CD14-positive monocyte (primary cell): ENCODE results near the gene BMERB1. TPM values are rescaled to one million over a fixed set of nuclear protein-coding genes. Genes with fewer than 3 reads are reported as not detected.

Experiments
- DNase-seq, 3 donors: peaks; one replicate each; pipeline ENCODE4 v3.0.0-alpha.2; 2011 to 2022
- H2AFZ ChIP-seq: 2 replicates; pipeline ENCODE4 v1.6.0; 2012; ENCODE audit warnings: mild to moderate bottlenecking, low read depth, low read length, inconsistent platforms; ENCODE audit not compliant: insufficient read depth, poor library complexity, severe bottlenecking
- H3K27ac ChIP-seq, 2 donors: 1 replicate in 1 of 2; 2 replicates in 1 of 2; pipeline ENCODE4 v1.5.1; 2012 to 2013; ENCODE audit warnings: low read length in 2 of 2, control low read depth in 1 of 2, inconsistent platforms in 1 of 2, low read depth in 1 of 2, mild to moderate bottlenecking in 1 of 2
- H3K27me3 ChIP-seq, 2 donors: one replicate each; pipeline versions ENCODE4 v1.6.0 to v1.6.1; 2011 to 2013; ENCODE audit warnings: low read length in 2 of 2; ENCODE audit not compliant: control insufficient read depth in 2 of 2, insufficient read depth in 2 of 2
- H3K36me3 ChIP-seq, 2 donors: replicated peaks in 1 of 2; 1 replicate in 1 of 2; 2 replicates in 1 of 2; pipeline versions ENCODE4 v1.5.1 to v1.6.1; 2012 to 2013; ENCODE audit warnings: low read length in 2 of 2, control low read depth in 1 of 2, inconsistent platforms in 1 of 2, mild to moderate bottlenecking in 1 of 2; ENCODE audit not compliant: insufficient read depth in 2 of 2, control insufficient read depth in 1 of 2
- H3K4me1 ChIP-seq, 2 donors: 1 replicate in 1 of 2; 2 replicates in 1 of 2; pipeline versions ENCODE4 v1.5.1 to v1.6.1; 2012 to 2013; ENCODE audit warnings: low read length in 2 of 2, control low read depth in 1 of 2, inconsistent platforms in 1 of 2, mild to moderate bottlenecking in 1 of 2, moderate library complexity in 1 of 2; ENCODE audit not compliant: insufficient read depth in 2 of 2, control insufficient read depth in 1 of 2
- H3K4me2 ChIP-seq: replicated peaks from 2 replicates; pipeline ENCODE3; 2012; ENCODE audit warnings: low read length, moderate library complexity, mild to moderate bottlenecking; ENCODE audit not compliant: poor library complexity, severe bottlenecking; ENCODE audit errors: extremely low read depth
- H3K4me3 ChIP-seq, 3 experiments: fragments of 200-600 bp in 1 of 3; sonication (generic) in 1 of 3; replicated peaks in 1 of 3; 1 replicate in 2 of 3; 2 replicates in 1 of 3; pipeline ENCODE4 v1.5.1; 2011 to 2013; ENCODE audit warnings: low read length in 3 of 3, mild to moderate bottlenecking in 3 of 3, control low read depth in 2 of 3, low read depth in 2 of 3, inconsistent platforms in 1 of 3, moderate library complexity in 1 of 3
- H3K79me2 ChIP-seq: 2 replicates; pipeline ENCODE4 v1.6.0; 2012; ENCODE audit warnings: mild to moderate bottlenecking, control low read depth, inconsistent platforms, low read length, moderate library complexity; ENCODE audit not compliant: insufficient read depth
- H3K9ac ChIP-seq: 2 replicates; pipeline ENCODE4 v1.6.0; 2017; ENCODE audit warnings: low read length, mild to moderate bottlenecking; ENCODE audit not compliant: insufficient read depth, poor library complexity, severe bottlenecking
- H3K9me3 ChIP-seq, 2 donors: replicated peaks in 1 of 2; 1 replicate in 1 of 2; 2 replicates in 1 of 2; pipeline versions ENCODE4 v1.5.1 to v1.6.1; 2012 to 2013; ENCODE audit warnings: low read length in 2 of 2, control low read depth in 1 of 2; ENCODE audit not compliant: control insufficient read depth in 1 of 2, insufficient read depth in 1 of 2
- H4K20me1 ChIP-seq: 2 replicates; pipeline ENCODE4 v1.6.0; 2012; ENCODE audit warnings: mild to moderate bottlenecking, low read length, control low read depth, moderate library complexity; ENCODE audit not compliant: insufficient read depth
- H3K27ac Mint-ChIP-seq, 7 donors: one replicate each; pipeline ENCODE4 v1.8.0; 2020; ENCODE audit warnings: mild to moderate bottlenecking in 7 of 7, mixed read lengths in 7 of 7, moderate library complexity in 6 of 7, inconsistent platforms in 2 of 7
- H3K27me3 Mint-ChIP-seq, 3 donors: one replicate each; pipeline ENCODE4 v1.8.0; 2021 to 2022; ENCODE audit warnings: low read depth in 3 of 3, mild to moderate bottlenecking in 3 of 3, mixed read lengths in 3 of 3, moderate library complexity in 3 of 3, inconsistent platforms in 1 of 3
- H3K36me3 Mint-ChIP-seq, 2 donors: one replicate each; pipeline ENCODE4 v1.8.0; 2020; ENCODE audit warnings: mixed read lengths in 2 of 2, inconsistent platforms in 1 of 2, mild to moderate bottlenecking in 1 of 2
- H3K4me1 Mint-ChIP-seq: one replicate; pipeline ENCODE4 v1.8.0; 2020; ENCODE audit warnings: mild to moderate bottlenecking, mixed read lengths
- H3K4me3 Mint-ChIP-seq, 2 donors: one replicate each; pipeline ENCODE4 v1.8.0; 2020; ENCODE audit warnings: mild to moderate bottlenecking in 2 of 2, mixed read lengths in 2 of 2, moderate library complexity in 1 of 2
- H3K9me3 Mint-ChIP-seq, 7 donors: one replicate each; pipeline ENCODE4 v1.8.0; 2020 to 2022; ENCODE audit warnings: mixed read lengths in 7 of 7, mild to moderate bottlenecking in 6 of 7, moderate library complexity in 6 of 7, inconsistent platforms in 2 of 7
- CTCF ChIP-seq: fragments of 200-600 bp; IDR thresholded peaks from one replicate; pipeline ENCODE4 v1.8.0; 2022; ENCODE audit warnings: antibody characterized with exemption, mild to moderate bottlenecking
- WGBS: methylation state at CpG from one replicate; pipeline ENCODE4 v1.1.5; 2013; ENCODE audit warnings: missing lambda C conversion rate; ENCODE audit not compliant: insufficient coverage; 5-methylcytosine and 5-hydroxymethylcytosine counted together
- intact Hi-C, 2 donors: fragments of 100-400 bp; cut with micrococcal nuclease; formaldehyde crosslinking; loops; one replicate each; pipeline versions ENCODE4 v1.15.0 to v1.15.1; 2023
- polyA plus RNA-seq, 3 donors: library from polyadenylated mRNA; depleted of rRNA in 1 of 3; unstranded in 2 of 3; stranded (reverse) in 1 of 3; fragments of 300-500 nt in 2 of 3; fragments of >200 nt in 1 of 3; fragmentation: Illumina TruSeq in 2 of 3; gene quantifications; 1 replicate in 2 of 3; 2 replicates in 1 of 3; pipeline ENCODE4 v1.2.3, GENCODE V29; 2012 to 2021

Gene BMERB1
- polyA plus RNA-seq, 3 donors, result 0.11 to 0.28 (median 0.11) TPM

- H3K27me3 Mint-ChIP-seq, result peaks cover 2 to 7% (median 6%) of the 10 kb centered on the region in 3 donors
- WGBS, result 89% methylated on average over 4 of the region's 6 CpGs
Measured at GRCh38 chr16:15461376-15461775, 27.0 kb downstream of the BMERB1 start.

GRCh38 chr16:15464401-15465186, 30.2 kb downstream of the BMERB1 start:
- TF ChIP-seq CTCF, result no peak
- peaks cover 0 to 5% of the 10 kb centered on the region in 2 donors for H3K9me3 ChIP-seq
- H3K36me3 ChIP-seq, result no peaks in the 10 kb centered on the region
- H3K27me3 Mint-ChIP-seq, result peaks cover 2 to 9% (median 4%) of the 10 kb centered on the region in 3 donors
- H3K27ac ChIP-seq, result no peak overlapping the region
- no peaks in the 10 kb centered on the region for H3K79me2 ChIP-seq
- intact Hi-C loops, result no loop called here
- no peak overlapping the region for H2AFZ ChIP-seq
- WGBS, result 67% methylated on average over 1 of the region's 4 CpGs
- H3K36me3 Mint-ChIP-seq, result no peaks in the 10 kb centered on the region
- no peaks in the 10 kb centered on the region for H3K4me1 ChIP-seq
- no peak overlapping the region for H3K9ac ChIP-seq
- H3K4me1 Mint-ChIP-seq, result no peaks in the 10 kb centered on the region
- H3K4me2 ChIP-seq, result no peak overlapping the region
- H3K27me3 ChIP-seq, result no peaks in the 10 kb centered on the region
- H3K9me3 Mint-ChIP-seq, result peaks cover 0 to 2% (median 0%) of the 10 kb centered on the region in 7 donors
- no peak overlapping the region for H3K4me3 ChIP-seq
- no peaks in the 10 kb centered on the region for H4K20me1 ChIP-seq
- no peak for DNase-seq
- no peak overlapping the region for H3K4me3 Mint-ChIP-seq
- H3K27ac Mint-ChIP-seq, result no peak overlapping the region

More at GRCh38 chr16:15461376-15461775, 27.0 kb downstream of the BMERB1 start:
- Histone ChIP-seq H3K36me3 (no peaks in the 10 kb centered on the region), H3K4me2 (no peak overlapping the region), H3K4me1 (no peaks in the 10 kb centered on the region), H3K27ac (no peak overlapping the region), H3K27me3 (no peaks in the 10 kb centered on the region), H3K4me3 (no peak overlapping the region), H2AFZ (no peak overlapping the region), H3K79me2 (no peaks in the 10 kb centered on the region), H3K9me3 (no peaks in the 10 kb centered on the region), H4K20me1 (no peaks in the 10 kb centered on the region), H3K9ac (no peak overlapping the region)
- intact Hi-C loops, result no loop called here
- no peak for DNase-seq
- no peaks in the 10 kb centered on the region for H3K4me1 Mint-ChIP-seq
- H3K36me3 Mint-ChIP-seq, result no peaks in the 10 kb centered on the region
- H3K4me3 Mint-ChIP-seq, result no peak overlapping the region
- no peak for TF ChIP-seq CTCF
- no peak overlapping the region for H3K27ac Mint-ChIP-seq
- H3K9me3 Mint-ChIP-seq, result peaks cover 0 to 2% (median 0%) of the 10 kb centered on the region in 7 donors
